ENCODE data around the gene KCNN3.

KCNN3 gene

GRCh38 chr1:154714052-154714623 lies 155.9 kb downstream of the KCNN3 start:
- peak; percentile 100 for FAIRE-seq
- TF ChIP-seq SPI1 (IDR thresholded peaks at IDR 0.05; ENCODE audit: low read depth, low read length) (no peak), PAX5 (IDR thresholded peaks at IDR 0.05; ENCODE audit: insufficient read depth, low read length, severe bottlenecking) (no peak), POU2F2 (IDR thresholded peaks at IDR 0.05; ENCODE audit: low read depth, low read length) (no peak), TAF1 (IDR thresholded peaks at IDR 0.05; ENCODE audit: low read depth, low read length) (no peak), POLR2A (IDR thresholded peaks at IDR 0.05; ENCODE audit: low read depth, low read length) (no peak), POLR2AphosphoS5 (IDR thresholded peaks at IDR 0.05; ENCODE audit: low read depth, low read length) (no peak)
- no peak for DNase-seq (ENCODE audit: insufficient read length, low spot score)

DNA sequence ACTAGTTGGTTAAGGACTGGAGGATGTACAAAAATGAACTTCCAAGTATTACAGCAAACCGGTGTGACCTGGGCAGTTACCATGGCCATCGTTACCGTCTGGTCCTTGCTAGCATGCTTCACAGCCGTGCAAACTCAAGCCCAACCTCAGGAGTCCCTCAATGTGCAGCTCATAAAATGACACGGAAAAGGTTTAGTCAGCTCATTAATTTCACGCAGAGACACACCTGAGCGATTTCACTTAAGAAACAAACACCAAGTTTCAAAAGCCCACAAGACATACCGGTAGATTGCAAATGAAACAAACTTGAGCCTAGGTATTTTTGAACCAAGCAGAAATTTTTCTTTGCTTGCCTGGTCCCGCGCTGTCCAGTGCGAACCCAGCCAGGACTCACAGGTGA lies 157.1 kb downstream of the KCNN3 start:
- DNase-seq (ENCODE audit: insufficient read length, low spot score): no peak
- TF ChIP-seq TAF1 (IDR thresholded peaks at IDR 0.05; ENCODE audit: low read depth, low read length): no peak
- no peak for TF ChIP-seq POU2F2 (IDR thresholded peaks at IDR 0.05; ENCODE audit: low read depth, low read length)
- no peak for TF ChIP-seq PAX5 (IDR thresholded peaks at IDR 0.05; ENCODE audit: insufficient read depth, low read length, severe bottlenecking)
- no peak for TF ChIP-seq POLR2AphosphoS5 (IDR thresholded peaks at IDR 0.05; ENCODE audit: low read depth, low read length)
- TF ChIP-seq POLR2A (IDR thresholded peaks at IDR 0.05; ENCODE audit: low read depth, low read length): no peak
- no peak for TF ChIP-seq SPI1 (IDR thresholded peaks at IDR 0.05; ENCODE audit: low read depth, low read length)
- no peak for FAIRE-seq

DNA sequence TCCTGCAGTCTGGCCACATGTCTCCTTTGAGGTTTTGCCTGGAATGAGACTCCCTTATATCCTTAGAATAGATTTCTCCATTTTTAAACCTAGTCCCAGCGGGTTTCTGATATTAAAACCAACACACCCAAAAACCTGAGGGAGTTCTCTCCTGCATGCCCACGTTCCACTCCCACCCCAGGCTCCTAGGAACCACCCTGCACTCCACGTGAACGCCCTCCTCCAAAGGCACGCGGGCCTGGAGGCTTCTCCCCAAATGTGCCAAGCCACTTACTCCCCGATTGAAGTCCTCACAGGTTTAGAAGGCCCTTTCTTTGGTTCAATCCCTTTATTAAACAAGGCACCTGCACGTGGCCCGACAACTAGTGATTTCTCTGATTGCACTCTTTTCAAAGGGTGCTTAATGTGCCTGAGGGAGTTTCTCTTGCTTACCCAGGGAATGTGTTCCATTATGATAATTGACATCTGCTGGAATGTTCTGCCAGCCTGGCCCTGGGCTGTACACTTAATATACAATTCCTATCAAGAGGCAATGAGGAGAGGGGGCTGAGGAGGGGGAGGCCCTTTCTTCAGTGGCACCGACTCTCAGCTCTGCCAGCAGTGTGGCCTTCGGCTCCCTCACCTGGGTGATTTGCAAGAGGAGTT lies 157.8 kb downstream of the KCNN3 start:
- DNase-seq (ENCODE audit: insufficient read length, low spot score) (no peak), FAIRE-seq (no peak)
- TF ChIP-seq TAF1 (IDR thresholded peaks at IDR 0.05; ENCODE audit: low read depth, low read length): no peak
- TF ChIP-seq POU2F2 (IDR thresholded peaks at IDR 0.05; ENCODE audit: low read depth, low read length): no peak
- TF ChIP-seq SPI1 (IDR thresholded peaks at IDR 0.05; ENCODE audit: low read depth, low read length): no peak
- TF ChIP-seq POLR2AphosphoS5 (IDR thresholded peaks at IDR 0.05; ENCODE audit: low read depth, low read length): no peak
- no peak for TF ChIP-seq POLR2A (IDR thresholded peaks at IDR 0.05; ENCODE audit: low read depth, low read length)
- TF ChIP-seq PAX5 (IDR thresholded peaks at IDR 0.05; ENCODE audit: insufficient read depth, low read length, severe bottlenecking): no peak

DNA sequence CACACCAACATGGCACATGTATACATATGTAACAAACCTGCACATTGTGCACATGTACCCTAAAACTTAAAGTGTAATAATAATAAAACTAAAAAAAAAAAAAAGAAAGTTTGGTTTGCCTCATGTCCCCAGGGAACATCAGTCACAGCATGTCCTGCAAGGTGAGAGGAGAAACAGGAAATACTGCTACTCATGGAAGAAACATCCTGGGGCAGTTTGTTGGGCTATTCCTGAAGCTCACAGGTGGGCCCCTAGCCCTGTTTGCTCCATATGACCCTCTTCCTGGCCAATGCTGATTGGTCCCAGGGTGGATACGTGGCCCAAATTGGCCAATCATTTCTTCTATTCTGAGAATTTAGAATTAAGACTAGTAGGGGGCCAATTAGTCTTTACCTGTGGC lies 158.7 kb downstream of the KCNN3 start:
- TF ChIP-seq POU2F2 (IDR thresholded peaks at IDR 0.05; ENCODE audit: low read depth, low read length) (no peak), POLR2AphosphoS5 (IDR thresholded peaks at IDR 0.05; ENCODE audit: low read depth, low read length) (no peak)
- FAIRE-seq (no peak), DNase-seq (ENCODE audit: insufficient read length, low spot score) (no peak)

- TF ChIP-seq POLR2A (IDR thresholded peaks at IDR 0.05; ENCODE audit: low read depth, low read length) (no peak), SPI1 (IDR thresholded peaks at IDR 0.05; ENCODE audit: low read depth, low read length) (no peak), PAX5 (IDR thresholded peaks at IDR 0.05; ENCODE audit: insufficient read depth, low read length, severe bottlenecking) (no peak), POU2F2 (IDR thresholded peaks at IDR 0.05; ENCODE audit: low read depth, low read length) (no peak), TAF1 (IDR thresholded peaks at IDR 0.05; ENCODE audit: low read depth, low read length) (no peak), POLR2AphosphoS5 (IDR thresholded peaks at IDR 0.05; ENCODE audit: low read depth, low read length) (no peak)
- FAIRE-seq: no peak
These were observed 160.0 kb downstream of the KCNN3 start for GRCh38 chr1:154710106-154710505.

DNA sequence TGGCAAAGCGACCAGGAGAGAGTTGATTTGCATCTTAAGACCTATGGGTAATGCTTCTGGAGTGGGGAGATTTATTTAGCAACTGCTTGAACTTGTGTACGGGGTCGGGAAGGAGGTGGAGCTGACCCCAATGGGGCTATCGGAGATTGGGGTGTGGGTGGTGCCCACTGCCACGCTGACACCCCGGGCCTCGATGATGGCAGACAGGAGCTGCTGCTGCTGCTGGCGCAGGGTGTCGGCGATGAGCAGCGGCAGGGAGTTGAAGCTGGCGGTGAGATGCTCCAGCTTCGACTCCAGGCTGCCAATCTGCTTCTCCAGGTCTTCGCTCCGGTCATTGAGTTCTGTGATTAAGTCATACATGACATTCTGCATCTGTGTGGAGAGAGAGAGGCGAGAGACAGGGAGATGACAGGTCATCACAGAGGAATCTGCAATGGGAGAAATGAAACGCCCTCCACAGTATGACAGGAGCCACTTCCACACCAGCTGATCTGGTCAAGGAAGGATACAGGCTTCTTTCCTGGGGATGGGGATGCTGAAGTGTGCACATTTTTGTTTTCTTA lies 162.1 kb downstream of the KCNN3 start:
- FAIRE-seq (no peak), DNase-seq (ENCODE audit: insufficient read length, low spot score) (no peak)
- TF ChIP-seq POU2F2 (IDR thresholded peaks at IDR 0.05; ENCODE audit: low read depth, low read length) (no peak), TAF1 (IDR thresholded peaks at IDR 0.05; ENCODE audit: low read depth, low read length) (no peak), SPI1 (IDR thresholded peaks at IDR 0.05; ENCODE audit: low read depth, low read length) (no peak), PAX5 (IDR thresholded peaks at IDR 0.05; ENCODE audit: insufficient read depth, low read length, severe bottlenecking) (no peak), POLR2AphosphoS5 (IDR thresholded peaks at IDR 0.05; ENCODE audit: low read depth, low read length) (no peak), POLR2A (IDR thresholded peaks at IDR 0.05; ENCODE audit: low read depth, low read length) (no peak)

More at GRCh38 chr1:154710106-154710505, 160.0 kb downstream of the KCNN3 start:
- DNase-seq (ENCODE audit: insufficient read length, low spot score): no peak

DNA sequence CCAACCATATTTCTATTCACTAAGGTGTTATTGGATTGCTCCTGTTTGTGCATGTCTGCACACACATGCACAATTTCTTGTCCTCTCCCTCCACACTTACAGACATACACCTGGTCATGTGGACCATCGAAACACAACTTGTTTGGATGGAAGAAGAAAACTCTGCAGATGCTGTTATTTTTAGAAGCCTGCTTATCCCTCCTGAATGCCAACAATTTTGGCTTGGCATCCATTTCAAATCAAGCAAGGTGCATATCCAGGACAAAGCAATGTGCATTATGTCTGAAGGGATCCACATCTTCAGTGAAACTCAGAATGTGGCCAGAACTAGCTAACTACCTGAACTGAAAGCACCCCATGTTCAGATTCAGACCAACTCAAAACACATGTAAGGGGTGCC lies 163.2 kb downstream of the KCNN3 start:
- TF ChIP-seq SPI1 (IDR thresholded peaks at IDR 0.05; ENCODE audit: low read depth, low read length) (no peak), POU2F2 (IDR thresholded peaks at IDR 0.05; ENCODE audit: low read depth, low read length) (no peak), TAF1 (IDR thresholded peaks at IDR 0.05; ENCODE audit: low read depth, low read length) (no peak), POLR2AphosphoS5 (IDR thresholded peaks at IDR 0.05; ENCODE audit: low read depth, low read length) (no peak), POLR2A (IDR thresholded peaks at IDR 0.05; ENCODE audit: low read depth, low read length) (no peak), PAX5 (IDR thresholded peaks at IDR 0.05; ENCODE audit: insufficient read depth, low read length, severe bottlenecking) (no peak)
- no peak for FAIRE-seq
- DNase-seq (ENCODE audit: insufficient read length, low spot score): no peak

DNA sequence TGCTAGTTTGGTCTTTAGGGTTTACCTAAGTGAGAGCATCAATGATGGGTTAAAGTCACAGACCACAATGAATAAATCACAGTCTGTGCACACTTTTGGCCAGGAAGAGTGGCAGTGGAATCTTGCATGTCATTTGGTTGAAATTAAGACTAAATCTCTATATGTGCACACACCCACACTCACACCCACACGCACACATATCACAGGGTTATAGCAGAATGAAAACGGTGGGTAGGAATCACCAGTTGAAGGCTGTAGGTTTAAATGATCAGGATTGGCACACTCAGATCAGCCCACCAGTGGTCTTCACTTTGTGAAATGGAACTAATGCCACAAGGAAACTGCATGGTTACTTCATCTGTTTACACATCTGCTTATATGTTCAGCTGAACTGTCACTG lies 164.5 kb downstream of the KCNN3 start:
- TF ChIP-seq TAF1 (IDR thresholded peaks at IDR 0.05; ENCODE audit: low read depth, low read length) (no peak), POLR2AphosphoS5 (IDR thresholded peaks at IDR 0.05; ENCODE audit: low read depth, low read length) (no peak)
- peak; percentile 28 for FAIRE-seq
- no peak for DNase-seq (ENCODE audit: insufficient read length, low spot score)

GRCh38 chr1:154703170-154703569 lies 166.9 kb downstream of the KCNN3 start:
- DNase-seq (ENCODE audit: insufficient read length, low spot score) (no peak), FAIRE-seq (no peak)
- TF ChIP-seq SPI1 (IDR thresholded peaks at IDR 0.05; ENCODE audit: low read depth, low read length): no peak
- no peak for TF ChIP-seq POU2F2 (IDR thresholded peaks at IDR 0.05; ENCODE audit: low read depth, low read length)
- TF ChIP-seq PAX5 (IDR thresholded peaks at IDR 0.05; ENCODE audit: insufficient read depth, low read length, severe bottlenecking): no peak
- TF ChIP-seq TAF1 (IDR thresholded peaks at IDR 0.05; ENCODE audit: low read depth, low read length): no peak
- no peak for TF ChIP-seq POLR2AphosphoS5 (IDR thresholded peaks at IDR 0.05; ENCODE audit: low read depth, low read length)
- TF ChIP-seq POLR2A (IDR thresholded peaks at IDR 0.05; ENCODE audit: low read depth, low read length): no peak

All from GM12891 (cell line).